PC-3 (cell line): ENCODE data around the gene MYH14.

Experiments used
- CTCF ChIP-seq: fragments of 300-600 bp; sonication (generic); conservative IDR thresholded peaks from 2 replicates; pipeline ENCODE4 v1.5.1; 2017; ENCODE audit warnings: antibody characterized with exemption, low read depth, mild to moderate bottlenecking, low read length
- EZH2 ChIP-seq: fragments of 300-600 bp; sonication (generic); IDR thresholded peaks from one replicate; pipeline ENCODE4 v1.6.1; 2017; ENCODE audit warnings: antibody characterized with exemption, mild to moderate bottlenecking, low read length; ENCODE audit not compliant: unreplicated experiment

DNA sequence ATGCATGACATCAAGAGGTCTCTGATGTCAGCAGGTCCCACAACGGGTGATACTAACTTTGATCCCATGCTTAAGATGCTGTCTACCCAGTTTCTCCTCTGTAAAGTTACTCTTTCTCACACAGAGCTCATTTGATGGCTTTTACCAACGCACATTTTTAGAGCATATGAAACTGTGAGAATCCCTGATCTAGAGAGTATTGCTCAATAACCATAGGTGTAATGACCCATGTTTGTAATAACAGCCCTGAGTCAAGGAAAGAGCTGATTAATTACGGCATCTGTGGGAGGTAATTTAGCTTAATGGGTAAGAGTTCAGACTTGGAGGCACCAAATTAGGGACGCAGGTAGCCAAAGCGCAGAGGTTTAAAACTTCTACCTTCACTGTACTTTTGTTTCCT is 22.3 kb upstream of the MYH14 start:
- TF ChIP-seq CTCF (no peak), EZH2 (no peak)
